ENCODE data around the gene CTSH.

CTSH gene

DNA sequence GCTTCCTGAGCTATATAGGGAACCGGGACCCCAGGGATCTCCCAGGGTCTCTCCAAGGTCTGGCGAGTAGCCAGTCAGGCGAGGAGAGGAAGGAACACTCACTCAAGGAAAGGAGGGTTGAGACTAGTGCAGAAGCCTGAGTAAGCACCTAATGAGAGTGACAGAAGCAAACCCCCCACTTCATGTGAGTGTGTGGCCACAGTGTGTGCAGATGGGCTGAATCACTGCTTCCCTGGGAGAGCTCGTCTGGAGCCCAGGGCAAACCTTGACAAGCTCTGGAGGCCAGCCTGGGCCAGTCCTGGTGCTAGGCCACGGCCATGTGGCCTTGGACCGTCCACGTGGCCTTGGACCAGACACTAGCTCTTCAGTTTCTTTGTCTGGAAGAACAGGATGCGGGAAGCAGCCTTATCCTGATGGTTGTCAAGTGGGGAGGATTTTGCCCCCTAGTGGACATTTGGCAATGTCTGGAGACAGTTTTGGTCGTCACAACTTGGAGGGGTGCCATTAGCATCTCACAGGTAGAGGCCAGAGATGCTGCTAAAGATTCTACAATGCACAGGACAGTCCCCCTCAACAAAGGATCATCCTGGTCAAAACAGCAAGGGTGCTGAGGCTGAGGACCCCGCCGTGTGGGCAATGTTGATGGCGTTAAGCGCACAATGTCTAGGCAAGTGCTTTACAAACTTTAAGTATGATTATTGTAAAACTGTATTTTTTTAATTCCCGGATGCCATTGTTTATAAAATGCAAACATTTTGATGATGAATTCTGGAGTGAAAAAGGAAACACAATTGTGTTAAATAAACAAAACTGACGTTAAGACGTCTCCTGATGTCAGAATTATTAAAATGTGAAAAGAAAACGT lies 34.8 kb upstream of the CTSH start:
- H3K4me1 Mint-ChIP-seq, result peaks cover 42% of the 10 kb centered on the region
- no peak overlapping the region for H3K4me3 Mint-ChIP-seq
- TF ChIP-seq, protein P1, sequence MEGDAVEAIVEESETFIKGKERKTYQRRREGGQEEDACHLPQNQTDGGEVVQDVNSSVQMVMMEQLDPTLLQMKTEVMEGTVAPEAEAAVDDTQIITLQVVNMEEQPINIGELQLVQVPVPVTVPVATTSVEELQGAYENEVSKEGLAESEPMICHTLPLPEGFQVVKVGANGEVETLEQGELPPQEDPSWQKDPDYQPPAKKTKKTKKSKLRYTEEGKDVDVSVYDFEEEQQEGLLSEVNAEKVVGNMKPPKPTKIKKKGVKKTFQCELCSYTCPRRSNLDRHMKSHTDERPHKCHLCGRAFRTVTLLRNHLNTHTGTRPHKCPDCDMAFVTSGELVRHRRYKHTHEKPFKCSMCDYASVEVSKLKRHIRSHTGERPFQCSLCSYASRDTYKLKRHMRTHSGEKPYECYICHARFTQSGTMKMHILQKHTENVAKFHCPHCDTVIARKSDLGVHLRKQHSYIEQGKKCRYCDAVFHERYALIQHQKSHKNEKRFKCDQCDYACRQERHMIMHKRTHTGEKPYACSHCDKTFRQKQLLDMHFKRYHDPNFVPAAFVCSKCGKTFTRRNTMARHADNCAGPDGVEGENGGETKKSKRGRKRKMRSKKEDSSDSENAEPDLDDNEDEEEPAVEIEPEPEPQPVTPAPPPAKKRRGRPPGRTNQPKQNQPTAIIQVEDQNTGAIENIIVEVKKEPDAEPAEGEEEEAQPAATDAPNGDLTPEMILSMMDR (IDR thresholded peaks at IDR 0.05), result peak; percentile 60
- H3K27me3 Mint-ChIP-seq (ENCODE audit: low read depth, poor library complexity), result peaks cover 13% of the 10 kb centered on the region
- peak; percentile 33 for DNase-seq
- H3K27ac Mint-ChIP-seq, result peak overlapping the region; percentile 42
- no peaks in the 10 kb centered on the region for H3K36me3 Mint-ChIP-seq (ENCODE audit: low read depth)
- no peaks in the 10 kb centered on the region for H3K9me3 Mint-ChIP-seq

DNA sequence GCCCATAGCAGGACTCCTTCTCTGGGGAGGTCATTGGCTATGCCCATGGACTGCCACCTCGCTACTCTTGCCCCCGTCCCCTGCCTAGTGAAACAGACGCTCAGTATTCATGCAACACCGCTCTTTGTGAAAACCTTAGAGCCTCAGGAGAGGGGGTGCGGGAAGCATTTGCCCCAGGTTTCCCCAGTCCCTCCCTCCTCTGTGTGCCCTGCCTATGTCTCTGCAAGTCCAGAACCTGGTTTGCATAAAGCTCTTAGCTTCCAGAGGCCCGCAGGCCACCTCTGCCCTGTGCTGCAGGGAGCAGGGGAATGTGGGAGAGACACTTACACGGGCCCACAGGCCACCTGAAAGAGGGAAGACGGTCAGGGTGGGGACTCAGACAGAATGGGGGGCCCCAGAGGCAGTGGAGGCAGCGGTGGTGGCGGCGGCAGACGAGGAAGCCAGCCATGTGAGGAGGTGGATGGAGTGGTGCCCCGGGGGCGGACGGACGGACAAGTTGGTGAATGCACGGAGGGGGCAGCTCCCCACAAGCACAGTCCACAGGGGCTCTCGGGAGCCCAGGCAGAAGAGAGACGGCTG lies 33.8 kb upstream of the CTSH start:
- no peaks in the 10 kb centered on the region for H3K36me3 Mint-ChIP-seq (ENCODE audit: low read depth)
- H3K9me3 Mint-ChIP-seq, result no peaks in the 10 kb centered on the region
- DNase-seq, result no peak
- TF ChIP-seq, protein P1 (IDR thresholded peaks at IDR 0.05), result no peak
- peak overlapping the region; percentile 82 for H3K27ac Mint-ChIP-seq
- peaks cover 42% of the 10 kb centered on the region for H3K4me1 Mint-ChIP-seq
- H3K4me3 Mint-ChIP-seq, result no peak overlapping the region
- peaks cover 9% of the 10 kb centered on the region for H3K27me3 Mint-ChIP-seq (ENCODE audit: low read depth, poor library complexity)

DNA sequence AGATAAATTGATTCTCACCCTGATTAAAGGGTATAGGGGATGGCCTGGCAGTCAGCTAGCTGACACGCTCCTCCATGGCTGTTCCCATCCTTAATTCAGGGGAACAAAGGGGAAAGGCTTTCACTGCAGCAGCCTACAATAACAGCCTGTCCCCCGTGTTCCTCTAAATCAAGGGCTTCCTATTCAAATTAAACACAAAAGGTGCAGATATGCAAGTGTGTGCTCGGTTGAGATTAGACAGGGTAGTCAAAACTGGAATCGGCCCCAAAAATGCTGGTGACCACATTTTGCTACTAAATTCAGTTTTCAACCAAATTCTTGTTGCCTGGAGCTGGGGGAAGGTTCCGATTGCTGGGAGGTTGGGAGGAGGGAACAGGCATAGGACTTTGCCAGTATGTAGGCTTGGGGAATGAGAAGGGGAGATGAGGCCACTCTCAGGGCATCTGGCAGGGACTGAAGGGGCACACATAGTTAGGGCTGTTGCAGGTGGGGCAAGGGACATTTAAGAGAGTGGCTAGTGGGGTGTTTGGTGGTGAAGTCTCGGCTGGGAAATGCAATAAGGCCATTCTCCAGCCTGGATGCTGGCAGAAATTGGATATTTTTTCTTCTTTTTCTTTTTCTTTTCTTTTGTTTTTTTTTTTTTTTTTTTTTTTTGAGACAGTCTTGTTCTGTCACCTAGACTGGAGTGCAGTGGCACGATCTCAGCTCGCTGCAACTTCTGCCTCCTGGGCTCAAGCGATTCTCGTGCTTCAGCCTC lies 32.9 kb upstream of the CTSH start:
- peaks cover 42% of the 10 kb centered on the region for H3K4me1 Mint-ChIP-seq

DNA sequence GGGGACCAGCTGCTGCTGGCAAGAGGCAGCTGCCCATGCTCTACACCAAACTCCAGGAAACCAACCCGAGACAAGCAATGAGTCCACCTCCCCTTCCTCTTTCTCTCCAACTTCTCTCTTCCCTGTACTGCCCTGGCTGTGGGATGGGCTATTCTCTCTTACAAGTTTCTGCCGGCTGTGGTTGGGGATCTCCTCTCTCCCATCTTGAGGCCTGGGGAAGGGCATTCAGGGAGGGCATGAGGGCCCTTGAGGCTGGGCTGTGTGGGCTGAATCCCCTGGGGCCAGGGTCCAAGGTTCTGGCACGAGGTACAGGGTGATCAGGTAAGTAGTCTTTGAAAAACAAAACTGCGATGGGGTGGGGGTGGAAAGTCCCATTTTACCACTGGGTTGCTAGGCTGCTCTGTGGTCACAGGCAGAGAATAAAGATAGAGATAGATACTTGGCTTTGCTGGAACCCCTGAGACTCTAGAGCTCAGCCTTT lies 32.3 kb upstream of the CTSH start:
- no peak for DNase-seq
- Mint-ChIP-seq H3K9me3 (no peaks in the 10 kb centered on the region), H3K36me3 (ENCODE audit: low read depth) (no peaks in the 10 kb centered on the region), H3K27me3 (ENCODE audit: low read depth, poor library complexity) (peaks cover 5% of the 10 kb centered on the region), H3K4me3 (no peak overlapping the region), H3K27ac (no peak overlapping the region), H3K4me1 (peaks cover 42% of the 10 kb centered on the region)
- TF ChIP-seq, protein P1 (IDR thresholded peaks at IDR 0.05), result no peak

More for the DNA sequence above, 32.9 kb upstream of the CTSH start:
- Mint-ChIP-seq H3K27me3 (ENCODE audit: low read depth, poor library complexity) (peaks cover 9% of the 10 kb centered on the region), H3K36me3 (ENCODE audit: low read depth) (no peaks in the 10 kb centered on the region), H3K4me3 (no peak overlapping the region), H3K9me3 (no peaks in the 10 kb centered on the region), H3K27ac (no peak overlapping the region)
- TF ChIP-seq, protein P1 (IDR thresholded peaks at IDR 0.05), result no peak
- no peak for DNase-seq

DNA sequence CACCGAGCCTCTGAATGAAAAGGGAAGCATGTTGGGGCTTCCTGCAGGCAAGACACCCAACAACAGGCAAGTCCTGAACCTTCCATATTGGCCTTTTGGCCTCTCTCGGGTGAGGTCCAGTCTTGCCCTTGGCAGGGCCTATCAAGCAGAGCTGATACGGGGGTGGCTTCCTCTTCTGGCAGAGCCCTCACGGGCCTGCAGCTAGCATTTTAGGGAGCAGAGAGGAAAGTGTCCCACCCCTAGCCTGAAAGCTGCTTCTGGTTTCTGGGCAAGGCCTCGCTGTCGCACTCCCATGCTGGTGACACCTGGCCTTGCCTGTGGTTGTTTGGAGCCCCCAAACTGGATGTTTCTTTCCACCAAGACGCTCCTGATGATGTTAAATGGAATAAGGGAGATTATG lies 31.8 kb upstream of the CTSH start:
- no peaks in the 10 kb centered on the region for H3K36me3 Mint-ChIP-seq (ENCODE audit: low read depth)
- H3K27me3 Mint-ChIP-seq (ENCODE audit: low read depth, poor library complexity), result peaks cover 5% of the 10 kb centered on the region
- H3K27ac Mint-ChIP-seq, result no peak overlapping the region
- peaks cover 42% of the 10 kb centered on the region for H3K4me1 Mint-ChIP-seq
- H3K4me3 Mint-ChIP-seq, result no peak overlapping the region
- H3K9me3 Mint-ChIP-seq, result no peaks in the 10 kb centered on the region
- DNase-seq, result no peak
- TF ChIP-seq, protein P1 (IDR thresholded peaks at IDR 0.05), result no peak
